HTR-8/SVneo (cell line): ENCODE data around the gene STXBP6.

Experiments used
- DNase-seq: peaks from one replicate; pipeline ENCODE4 v3.0.0; 2011; ENCODE audit warnings: low spot score, mixed read lengths; ENCODE audit not compliant: insufficient read length
- FAIRE-seq: peaks from 2 replicates; lab custom pipeline; 2011; peaks lifted over from hg19 to GRCh38; lab: Jason Lieb, UNC

STXBP6 gene

DNA sequence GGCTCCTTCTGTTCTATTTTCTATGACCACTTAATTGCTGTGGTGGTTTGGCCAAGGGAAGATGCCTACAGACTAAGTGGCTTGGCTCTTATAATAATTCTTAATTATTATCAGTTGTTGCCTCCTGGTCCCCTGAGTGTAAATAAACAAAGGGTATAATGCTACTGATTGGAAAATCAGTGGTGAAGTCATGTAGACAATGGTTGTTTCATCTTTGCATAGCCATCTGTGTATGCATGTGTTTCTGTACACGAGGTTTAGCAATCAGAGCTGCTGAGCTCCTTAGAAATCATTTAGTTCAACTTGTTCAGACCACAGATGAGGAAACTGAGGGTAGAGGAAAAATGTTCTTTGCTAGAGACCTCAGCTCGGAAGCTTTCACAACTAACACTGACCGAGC, 152.2 kb downstream of the STXBP6 start:
- FAIRE-seq (no peak), DNase-seq (no peak)

- DNase-seq (no peak), FAIRE-seq (peak; percentile 89)
These were observed 154.3 kb downstream of the STXBP6 start for GRCh38 chr14:24895622-24896021.

DNA sequence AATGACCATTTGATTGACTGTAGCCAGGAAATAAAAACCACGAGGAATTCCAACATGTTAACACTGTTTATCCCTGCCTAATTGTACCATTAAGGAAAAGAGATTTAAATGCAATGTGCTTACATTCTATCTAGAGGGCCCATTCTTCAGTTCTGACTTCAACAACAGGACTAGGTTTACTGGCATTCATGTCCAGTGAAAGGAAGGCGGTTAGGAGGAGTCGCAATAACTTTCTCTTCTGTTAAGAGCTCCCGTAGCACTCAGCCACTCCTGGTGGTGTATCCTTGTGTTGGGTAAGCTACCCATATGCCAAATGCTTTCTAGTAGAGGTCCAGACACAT, 154.7 kb downstream of the STXBP6 start:
- DNase-seq (no peak), FAIRE-seq (peak; percentile 16)

- DNase-seq = no peak
- FAIRE-seq = no peak
These were observed 155.2 kb downstream of the STXBP6 start for GRCh38 chr14:24894583-24895242.

DNA sequence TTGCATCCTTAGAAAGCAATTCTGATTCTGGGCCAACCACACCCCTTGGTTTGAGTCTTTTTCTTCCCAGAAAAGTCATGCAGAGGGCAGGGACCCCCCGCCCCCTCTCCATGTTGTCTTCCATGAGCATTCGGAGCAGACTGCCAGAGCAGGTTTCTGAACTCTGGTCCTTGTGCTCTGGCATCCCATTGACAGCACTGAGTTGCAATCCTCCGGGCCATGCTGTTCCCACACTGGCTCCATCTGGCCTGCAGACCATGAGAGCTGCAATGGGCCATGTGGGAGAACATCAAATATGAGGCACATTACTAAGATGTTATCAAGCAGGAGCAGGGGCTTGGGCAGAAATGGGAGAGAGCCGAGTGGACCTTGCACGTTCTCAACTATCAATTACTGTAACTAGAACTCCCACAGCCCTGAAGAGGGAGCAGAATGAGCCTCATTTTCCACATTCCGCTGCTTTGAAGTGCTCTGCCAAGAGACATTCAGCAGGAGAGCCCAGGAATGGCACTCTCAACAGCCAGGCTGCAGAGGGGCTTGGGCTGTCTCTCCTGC, 157.4 kb downstream of the STXBP6 start:
- peak; percentile 13 for FAIRE-seq
- DNase-seq = no peak

GRCh38 chr14:24891987-24892496, 157.9 kb downstream of the STXBP6 start:
- FAIRE-seq (no peak), DNase-seq (no peak)

DNA sequence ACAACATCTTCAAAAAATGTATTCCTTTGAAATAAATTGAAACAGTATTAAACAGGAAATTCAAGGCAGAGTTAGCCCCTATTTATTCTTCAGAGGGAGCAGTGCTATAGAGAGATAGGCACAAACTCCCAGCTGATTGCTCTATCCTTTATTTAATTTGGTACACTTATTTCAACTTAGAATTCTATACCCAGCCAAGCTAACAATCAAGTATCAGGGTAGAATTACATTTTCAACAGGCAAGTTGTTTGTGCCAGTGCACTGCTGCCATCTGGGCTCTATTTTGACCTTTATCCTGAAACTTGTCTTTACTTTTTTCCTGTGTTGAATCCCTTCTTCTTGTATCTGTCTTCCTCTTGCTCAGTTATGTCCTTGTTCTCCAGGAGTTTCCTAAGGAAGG, 159.2 kb downstream of the STXBP6 start:
- FAIRE-seq = peak; percentile 16
- DNase-seq = no peak

GRCh38 chr14:24889843-24890242, 160.1 kb downstream of the STXBP6 start:
- DNase-seq = no peak
- FAIRE-seq = peak; percentile 60

DNA sequence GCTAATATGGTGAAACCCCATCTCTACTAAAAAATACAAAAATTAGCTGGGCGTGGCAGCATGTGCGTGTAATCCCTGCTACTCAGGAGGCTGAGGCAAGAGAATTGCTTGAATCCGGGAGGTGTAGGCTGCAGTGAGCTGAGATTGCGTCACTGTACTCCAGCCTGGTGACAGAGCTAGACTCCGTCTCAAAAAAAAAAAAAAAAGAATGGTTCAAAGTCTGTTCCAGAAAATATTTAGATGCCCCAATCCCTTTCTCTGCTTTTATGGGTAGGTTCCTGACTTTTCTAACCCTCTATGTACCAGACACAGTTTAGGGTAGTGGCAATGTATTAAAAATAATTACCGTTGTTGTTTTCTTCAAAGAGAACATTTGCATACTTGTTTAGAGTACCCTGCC, 161.4 kb downstream of the STXBP6 start:
- no peak for DNase-seq
- no peak for FAIRE-seq

DNA sequence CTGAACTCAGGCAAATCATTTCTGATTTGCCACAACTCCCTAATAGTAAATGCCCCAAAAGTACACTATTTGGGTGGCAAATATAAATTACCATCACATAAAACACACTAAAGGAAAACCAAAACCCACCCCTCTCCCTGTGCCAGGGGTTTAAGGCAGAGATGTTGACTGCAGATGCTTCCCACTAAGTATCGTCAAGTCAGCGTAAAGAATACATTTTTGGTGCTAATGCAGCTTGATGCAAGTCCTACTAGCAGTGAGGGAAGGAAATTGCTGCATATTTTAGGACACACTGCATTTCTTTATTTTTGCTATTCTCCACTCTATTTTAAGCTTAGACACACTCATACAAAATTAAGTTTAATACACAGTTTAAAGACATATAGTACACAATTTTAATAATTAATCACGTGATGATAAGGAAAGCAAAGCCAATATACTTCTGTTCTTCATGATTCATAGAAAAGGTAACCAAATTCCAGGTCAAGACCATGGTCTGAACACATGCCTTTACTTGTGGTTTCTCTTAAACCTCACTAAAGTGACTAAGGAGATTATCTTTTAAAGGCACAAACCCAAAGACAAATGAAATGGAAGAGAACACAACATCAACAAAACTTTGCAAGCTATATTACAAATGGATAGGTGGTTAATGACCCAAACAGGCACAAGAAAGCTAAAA, 162.2 kb downstream of the STXBP6 start:
- FAIRE-seq = peak; percentile 48

GRCh38 chr14:24885410-24885913, 164.5 kb downstream of the STXBP6 start:
- DNase-seq (no peak), FAIRE-seq (peak; percentile 66)

More for the DNA sequence above, 162.2 kb downstream of the STXBP6 start:
- no peak for DNase-seq

DNA sequence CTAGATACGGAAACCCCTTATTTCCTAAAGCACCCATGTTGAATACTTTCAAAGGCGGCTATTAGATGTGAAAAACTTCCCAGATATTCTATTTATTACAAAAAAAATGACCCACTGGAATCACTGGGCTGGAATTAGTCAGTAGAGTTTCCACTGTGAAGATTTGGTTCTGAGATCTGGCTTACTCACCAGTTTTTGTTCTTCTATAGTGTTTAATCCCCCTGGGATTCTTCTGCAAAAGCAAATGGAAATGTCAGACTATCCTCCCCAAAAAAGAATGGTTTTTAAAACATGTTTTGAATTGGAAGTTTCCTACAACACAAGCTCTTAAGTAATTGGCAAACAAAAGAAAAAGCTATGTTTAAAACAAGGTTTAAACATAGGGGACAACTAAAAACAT, 166.4 kb downstream of the STXBP6 start:
- FAIRE-seq (no peak), DNase-seq (no peak)

DNA sequence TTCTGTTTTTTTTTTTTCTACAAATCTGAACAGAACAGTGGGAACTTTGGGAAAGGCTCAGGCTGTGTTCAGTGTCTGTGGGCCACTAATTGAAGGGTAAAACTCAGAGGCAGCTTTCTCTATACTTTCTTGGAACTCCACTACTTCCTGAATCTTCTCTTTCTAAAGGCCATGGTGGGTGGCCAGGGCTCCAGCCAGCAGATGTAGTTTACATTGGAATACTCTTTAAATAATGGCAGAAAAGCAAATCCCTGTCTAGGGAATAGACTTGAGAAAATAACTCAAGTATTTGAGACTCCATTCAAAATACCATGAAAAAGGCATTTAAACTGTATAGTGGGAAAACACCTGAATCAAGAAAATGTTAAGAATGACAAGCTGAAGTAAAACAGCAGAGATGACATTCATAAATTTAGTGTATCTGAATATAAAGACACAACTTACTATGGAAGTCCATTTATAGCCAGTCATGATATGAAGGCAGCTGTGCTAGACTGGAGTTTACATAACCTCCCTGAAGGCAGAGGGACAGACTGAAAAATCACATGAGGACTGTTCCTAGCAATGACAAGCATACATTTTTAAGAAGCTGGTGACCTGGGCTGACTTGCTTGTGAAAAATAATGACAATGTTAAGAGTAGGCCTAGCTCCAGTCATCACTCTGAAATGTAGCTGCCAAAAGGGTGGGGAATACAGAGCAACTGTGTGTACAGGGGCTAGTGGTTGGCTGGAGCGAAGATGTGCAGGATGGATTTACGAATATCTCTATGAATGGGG, 168.6 kb downstream of the STXBP6 start:
- FAIRE-seq = no peak

DNA sequence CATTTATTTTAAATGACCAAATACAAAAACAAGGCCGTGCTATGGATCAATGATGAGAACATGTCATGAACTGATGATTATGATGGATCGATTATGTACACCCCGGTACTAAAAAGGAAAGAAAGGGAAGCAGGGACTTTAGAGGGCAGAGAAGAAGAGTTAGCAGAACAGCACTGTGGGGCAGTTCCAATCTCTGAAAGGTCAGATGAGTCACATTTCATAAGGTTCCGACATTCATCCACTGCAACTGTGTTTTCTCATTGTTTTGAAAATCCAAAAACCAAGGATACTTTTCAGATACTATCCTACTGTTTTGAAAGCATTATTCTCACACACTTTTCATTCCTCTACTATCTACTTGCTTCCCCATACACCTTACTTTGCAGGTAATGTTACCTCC, 169.3 kb downstream of the STXBP6 start:
- FAIRE-seq (peak; percentile 42), DNase-seq (no peak)

More for the DNA sequence above, 168.6 kb downstream of the STXBP6 start:
- DNase-seq = no peak

GRCh38 chr14:24879661-24880386, 170.1 kb downstream of the STXBP6 start:
- DNase-seq (no peak), FAIRE-seq (peak; percentile 86)

- no peak for DNase-seq
These were observed 173.0 kb downstream of the STXBP6 start for GRCh38 chr14:24876996-24877395.

GRCh38 chr14:24875991-24876878, 173.7 kb downstream of the STXBP6 start:
- no peak for FAIRE-seq
- no peak for DNase-seq

More at GRCh38 chr14:24876996-24877395, 173.0 kb downstream of the STXBP6 start:
- FAIRE-seq = no peak

- FAIRE-seq = no peak
- DNase-seq = no peak
These were observed 174.6 kb downstream of the STXBP6 start for GRCh38 chr14:24875203-24875838.
